H1 (cell line): ENCODE data around the gene DNAI1. TPM values are rescaled to one million over a fixed set of nuclear protein-coding genes. Genes with fewer than 3 reads are reported as not detected.

Experiments
- ATF3 ChIP-seq: IDR thresholded peaks from 2 replicates; pipeline ENCODE4 v1.6.1; 2011; ENCODE audit warnings: low read depth, mild to moderate bottlenecking, low read length; ENCODE audit not compliant: insufficient read depth
- CHD7 ChIP-seq: fragments of 300-600 bp; sonication (generic); IDR thresholded peaks from 2 replicates; pipeline ENCODE4 v1.7.1; 2012; ENCODE audit warnings: low read length, moderate library complexity, mild to moderate bottlenecking, inconsistent platforms; ENCODE audit not compliant: insufficient replicate concordance
- JUN ChIP-seq: IDR thresholded peaks from 2 replicates; pipeline ENCODE4 v1.6.1; 2011; ENCODE audit warnings: low read depth, mild to moderate bottlenecking, improper control_type of control experiment, low read length
- polyA plus RNA-seq, 7 experiments: library from polyadenylated mRNA; depleted of rRNA in 3 of 7; stranded (reverse) in 5 of 7; unstranded in 2 of 7; fragments of >200 nt in 5 of 7; fragments of 200-250 nt in 2 of 7; gene quantifications; 1 replicate in 5 of 7; 2 replicates in 1 of 7; 4 replicates in 1 of 7; pipeline versions ENCODE4 v1.2.1 to v1.2.3, GENCODE V29; 2011 to 2013; ENCODE audit warnings: missing spikeins in 2 of 7, mixed read lengths in 2 of 7
- total RNA-seq: library from RNA; stranded (reverse); fragmentation: NEBNext Ultra II Directional; extraction: Animal tissue kit (Norgen Biotek cat#: 25700); gene quantifications from 2 replicates; pipeline ENCODE4 v1.2.1, GENCODE V29; 2021

The DNAI1 gene
- total and polyA plus RNA-seq, 2 of the 8 experiments (the other 6 are each of a cell fraction or from before 2014, with no cell fraction given), result 0.37 to 0.54 TPM

GRCh38 chr9:34556949-34557348 lies 98.3 kb downstream of the DNAI1 start (continued):
- TF ChIP-seq CHD7 (no peak), ATF3 (no peak), JUN (no peak)
